K562 (cell line): ENCODE results near the gene SLC35E1. TPM values are rescaled to one million over a fixed set of nuclear protein-coding genes. Genes with fewer than 3 reads are reported as not detected.
A peak's percentile ranks its signal among the peaks of the same experiment; 100 is the strongest.

Source experiments
- ATAC-seq: fragments of 200-7000 bp; cut with Tn5 transposase; 3 replicates; pipeline ENCODE4 v1.9.1; 2020; ENCODE audit warnings: moderate library complexity
- BruUV-seq: library from RNA; stranded (reverse); fragments of 400-500 nt; replicated peaks from 2 replicates; lab custom pipeline; 2021; lab: Mats Ljungman, UMichigan
- CTCF ChIA-PET: fragments of 300-600 bp; formaldehyde crosslinking; extraction: SDS; loops from one replicate; lab custom pipeline; 2021; ENCODE audit warnings: low intra/inter-chr PET ratio; lab: Yijun Ruan, JAX
- POLR2A ChIA-PET: fragments of 300-600, 350-650 bp; sonication (Branson Sonifier 250); formaldehyde crosslinking; extraction: SDS; loops from one replicate; lab custom pipeline; 2021; ENCODE audit warnings: antibody characterized with exemption, inconsistent platforms; lab: Yijun Ruan, JAX
- DNase-seq, 4 experiments: peaks; one replicate each; pipeline versions ENCODE4 v3.0.0 to v3.0.0-alpha.2; 2011 to 2018; ENCODE audit warnings: low spot score in 3 of 4, mixed read lengths in 3 of 4; ENCODE audit errors: extremely low read depth in 1 of 4
- FAIRE-seq: peaks from 2 replicates; lab custom pipeline; 2011; peaks lifted over from hg19 to GRCh38; lab: Jason Lieb, UNC
- H2AFZ ChIP-seq: 2 replicates; pipeline ENCODE4 v1.6.0; 2011; ENCODE audit warnings: low read depth, low read length, control low read depth, inconsistent platforms
- H3K27ac ChIP-seq: fragments of 200-600 bp; 3 replicates; pipeline ENCODE4 v1.8.0; 2011; ENCODE audit warnings: low read depth, mild to moderate bottlenecking, control low read depth, inconsistent platforms, low read length, moderate library complexity, mixed read lengths; ENCODE audit errors: extremely low read depth
- H3K27me3 ChIP-seq, 2 experiments: fragments of 300-600 bp in 1 of 2; 2 replicates in 1 of 2; 3 replicates in 1 of 2; pipeline versions ENCODE4 v1.6.0 to v1.8.0; 2011; ENCODE audit warnings: inconsistent platforms in 2 of 2, low read length in 2 of 2, mild to moderate bottlenecking in 1 of 2, mixed read lengths in 1 of 2, moderate library complexity in 1 of 2; ENCODE audit not compliant: control insufficient read depth in 2 of 2, insufficient read depth in 2 of 2
- H3K36me3 ChIP-seq: fragments of 300-600 bp; 3 replicates; pipeline ENCODE4 v1.8.0; 2011; ENCODE audit warnings: mild to moderate bottlenecking, low read length, inconsistent platforms; ENCODE audit not compliant: control insufficient read depth, insufficient read depth
- H3K4me1 ChIP-seq, 2 experiments: fragments of 200-600 bp in 1 of 2; replicated peaks in 1 of 2; 2 replicates in 1 of 2; 3 replicates in 1 of 2; pipeline versions ENCODE4 v1.5.1 to v1.8.0; 2011; ENCODE audit warnings: inconsistent platforms in 2 of 2, low read length in 2 of 2, mild to moderate bottlenecking in 1 of 2, mixed read lengths in 1 of 2, moderate library complexity in 1 of 2; ENCODE audit not compliant: control insufficient read depth in 2 of 2, insufficient read depth in 2 of 2
- H3K4me2 ChIP-seq: 2 replicates; pipeline ENCODE4 v1.6.1; 2011; ENCODE audit warnings: low read length, control low read depth, inconsistent platforms, mixed read lengths; ENCODE audit not compliant: insufficient read depth
- H3K4me3 ChIP-seq: fragments of 200-600 bp; sonication (generic), shearing (Covaris generic); 2 replicates; pipeline ENCODE4 v1.5.1; 2016; ENCODE audit warnings: control low read depth, inconsistent platforms
- H3K79me2 ChIP-seq: fragments of 200-600 bp; 3 replicates; pipeline ENCODE4 v1.8.0; 2011; ENCODE audit warnings: low read length, inconsistent platforms; ENCODE audit not compliant: control insufficient read depth, insufficient read depth
- H3K9ac ChIP-seq, 2 experiments: 2 replicates each; pipeline versions ENCODE4 v1.6.0 to v1.6.1; 2011; ENCODE audit warnings: low read depth in 2 of 2, low read length in 2 of 2, control low read depth in 1 of 2, inconsistent platforms in 1 of 2, mild to moderate bottlenecking in 1 of 2, mixed read lengths in 1 of 2; ENCODE audit not compliant: insufficient read depth in 1 of 2
- H3K9me1 ChIP-seq: one replicate; pipeline ENCODE4 v1.6.0; 2011; ENCODE audit warnings: inconsistent platforms, mild to moderate bottlenecking, low read length, moderate library complexity; ENCODE audit not compliant: control insufficient read depth, insufficient read depth
- H3K9me3 ChIP-seq: replicated peaks from 2 replicates; pipeline ENCODE4 v1.5.1; 2011; ENCODE audit warnings: low read depth, low read length, inconsistent platforms; ENCODE audit not compliant: control insufficient read depth, insufficient read depth
- H4K20me1 ChIP-seq: replicated peaks from 2 replicates; pipeline ENCODE4 v1.6.1; 2011; ENCODE audit warnings: low read length, inconsistent platforms, mixed read lengths; ENCODE audit not compliant: control insufficient read depth, insufficient read depth
- CBX8 ChIP-seq: fragments of 200-600 bp; sonication (generic); IDR thresholded peaks from 2 replicates; pipeline ENCODE4 v1.6.1; 2012; ENCODE audit warnings: borderline replicate concordance, mixed run types, low read depth, mild to moderate bottlenecking, moderate library complexity, mixed read lengths, low read length, control low read depth, inconsistent platforms; ENCODE audit not compliant: poor library complexity, severe bottlenecking; ENCODE audit errors: extremely low read depth
- ZBTB33 ChIP-seq: sonication (generic); formaldehyde crosslinking; IDR thresholded peaks from 2 replicates; pipeline ENCODE4 v1.8.1; 2023; ENCODE audit warnings: mild to moderate bottlenecking, missing genetic modification reagents
- WGBS: fragments of 100-300 bp; shearing (Covaris generic); methylation state at CpG from one replicate; pipeline ENCODE4 v1.1.6; 2016; ENCODE audit warnings: low coverage, mixed read lengths; ENCODE audit not compliant: insufficient coverage; ENCODE audit errors: missing lambda C conversion rate; 5-methylcytosine and 5-hydroxymethylcytosine counted together
- in situ Hi-C: fragments of 300-500 bp; cut with MboI; formaldehyde crosslinking; loops from 4 replicates; pipeline ENCODE4 v1.15.0; 2018; ENCODE audit warnings: inconsistent platforms, mixed read lengths
- intact Hi-C: fragments of 100-400 bp; cut with micrococcal nuclease; formaldehyde crosslinking; loops from 2 replicates; pipeline ENCODE4 v1.14.2; 2022
- polyA plus RNA-seq, 8 experiments: library from polyadenylated mRNA; depleted of rRNA in 4 of 8; stranded (reverse) in 5 of 8; unstranded in 3 of 8; fragments of >200 nt; fragmentation: Nextera tagmentation in 2 of 8; fragmentation: Illumina TruSeq in 1 of 8; extraction: Ambion mirVana in 2 of 8; extraction: Trizol in 1 of 8; gene quantifications; 2 replicates each; pipeline versions ENCODE4 v1.2.1 to v1.2.3, GENCODE V29; 2011 to 2014; ENCODE audit warnings: inconsistent platforms in 1 of 8, missing spikeins in 1 of 8
- total RNA-seq, 7 experiments: library from RNA; depleted of rRNA in 6 of 7; stranded (reverse); fragments of >200 nt in 6 of 7; fragmentation: Illumina TruSeq in 2 of 7; extraction: Trizol in 2 of 7; gene quantifications; 2 replicates each; pipeline versions ENCODE4 v1.2.1 to v1.2.3, GENCODE V29; 2011 to 2021; ENCODE audit warnings: low replicate concordance in 1 of 7
- TF ChIP-seq, protein P1 (sequence below): fragments of 250-450 bp; sonication (Bioruptor Pico); IDR thresholded peaks from 2 replicates; pipeline ENCODE4 v1.4.0; 2020; ENCODE audit warnings: mild to moderate bottlenecking, moderate library complexity

SLC35E1 gene
- total and polyA plus RNA-seq, 9 of the 15 experiments (the other 6 are each of a cell fraction or from before 2014, with no cell fraction given), result 15.0 to 40.1 (median 25.7) TPM

GRCh38 chr19:16566702-16567101 lies 5.5 kb downstream of the SLC35E1 start (continued):
- TF ChIP-seq CBX8, result no peak

GRCh38 chr19:16566161-16566560 lies 6.1 kb downstream of the SLC35E1 start:
- 0 out of 2 replicates have a peak, but pooled peaks have one; percentile 31 for TF ChIP-seq ZBTB33
- TF ChIP-seq, protein P1, sequence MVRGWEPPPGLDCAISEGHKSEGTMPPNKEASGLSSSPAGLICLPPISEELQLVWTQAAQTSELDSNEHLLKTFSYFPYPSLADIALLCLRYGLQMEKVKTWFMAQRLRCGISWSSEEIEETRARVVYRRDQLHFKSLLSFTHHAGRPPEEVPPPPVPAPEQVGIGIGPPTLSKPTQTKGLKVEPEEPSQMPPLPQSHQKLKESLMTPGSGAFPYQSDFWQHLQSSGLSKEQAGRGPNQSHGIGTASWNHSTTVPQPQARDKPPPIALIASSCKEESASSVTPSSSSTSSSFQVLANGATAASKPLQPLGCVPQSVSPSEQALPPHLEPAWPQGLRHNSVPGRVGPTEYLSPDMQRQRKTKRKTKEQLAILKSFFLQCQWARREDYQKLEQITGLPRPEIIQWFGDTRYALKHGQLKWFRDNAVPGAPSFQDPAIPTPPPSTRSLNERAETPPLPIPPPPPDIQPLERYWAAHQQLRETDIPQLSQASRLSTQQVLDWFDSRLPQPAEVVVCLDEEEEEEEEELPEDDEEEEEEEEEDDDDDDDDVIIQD, result no peak
- TF ChIP-seq, all 486 proteins: peak for 1
- ChIA-PET CTCF (no interaction called here), POLR2A (interaction anchor here (0.5 kb wide), 1 partner anchor 18 kb away, joined by 3 read pairs; no protein-coding TSS in a partner anchor)
- Histone ChIP-seq H3K36me3 (peaks cover 83% of the 10 kb centered on the region), H3K4me3 (no peak overlapping the region), H2AFZ (no peak overlapping the region), H3K9me3 (no peaks in the 10 kb centered on the region), H3K4me1 (peaks cover 9 to 27% of the 10 kb centered on the region in 2 experiments; a peak in 3 of 5 replicates), H3K27me3 (no peaks in the 10 kb centered on the region), H3K9me1 (no peaks in the 10 kb centered on the region), H3K9ac (no peak overlapping the region), H3K27ac (no peak overlapping the region; the same call in 2 of the 3 replicates), H3K79me2 (peaks cover 27% of the 10 kb centered on the region), H3K4me2 (no peak overlapping the region), H4K20me1 (0 out of 2 replicates have a peak, but pooled peaks cover 5% of the 10 kb centered on the region)
- WGBS, result 96% methylated on average over 10 of the region's 10 CpGs
- no peak for ATAC-seq
- FAIRE-seq, result no peak
- DNase-seq, result no peak
- BruUV-seq, result no TSS peak
- in situ Hi-C loops, result no loop called here
- intact Hi-C loops, result no loop called here
